ENCODE measurements around the gene ETS2.

DNA sequence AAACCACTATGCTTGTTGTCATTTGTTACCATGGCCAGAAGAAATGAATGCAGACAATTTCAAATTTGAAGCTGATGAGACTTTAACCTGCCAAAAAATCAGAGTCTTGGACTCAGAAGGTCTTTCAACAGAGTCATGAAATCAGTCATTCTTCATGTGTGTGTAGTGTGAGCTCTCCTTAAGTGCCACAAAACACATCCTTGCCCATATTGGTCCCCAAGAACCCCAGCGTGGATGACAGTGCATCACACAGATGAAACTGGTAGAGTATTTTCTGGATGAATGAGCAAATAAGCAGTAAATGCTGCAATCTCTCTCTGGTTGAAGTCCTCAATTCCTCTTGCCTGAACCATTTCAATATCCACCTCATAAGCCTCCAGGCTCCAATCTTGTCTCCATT is 28.7 kb upstream of the ETS2 start:
- TF ChIP-seq, protein P1, sequence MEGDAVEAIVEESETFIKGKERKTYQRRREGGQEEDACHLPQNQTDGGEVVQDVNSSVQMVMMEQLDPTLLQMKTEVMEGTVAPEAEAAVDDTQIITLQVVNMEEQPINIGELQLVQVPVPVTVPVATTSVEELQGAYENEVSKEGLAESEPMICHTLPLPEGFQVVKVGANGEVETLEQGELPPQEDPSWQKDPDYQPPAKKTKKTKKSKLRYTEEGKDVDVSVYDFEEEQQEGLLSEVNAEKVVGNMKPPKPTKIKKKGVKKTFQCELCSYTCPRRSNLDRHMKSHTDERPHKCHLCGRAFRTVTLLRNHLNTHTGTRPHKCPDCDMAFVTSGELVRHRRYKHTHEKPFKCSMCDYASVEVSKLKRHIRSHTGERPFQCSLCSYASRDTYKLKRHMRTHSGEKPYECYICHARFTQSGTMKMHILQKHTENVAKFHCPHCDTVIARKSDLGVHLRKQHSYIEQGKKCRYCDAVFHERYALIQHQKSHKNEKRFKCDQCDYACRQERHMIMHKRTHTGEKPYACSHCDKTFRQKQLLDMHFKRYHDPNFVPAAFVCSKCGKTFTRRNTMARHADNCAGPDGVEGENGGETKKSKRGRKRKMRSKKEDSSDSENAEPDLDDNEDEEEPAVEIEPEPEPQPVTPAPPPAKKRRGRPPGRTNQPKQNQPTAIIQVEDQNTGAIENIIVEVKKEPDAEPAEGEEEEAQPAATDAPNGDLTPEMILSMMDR (IDR thresholded peaks at IDR 0.05; ENCODE audit: low read depth, low read length): no peak
- no peak for TF ChIP-seq EZH2phosphoT487 (IDR thresholded peaks at IDR 0.05; ENCODE audit: low read depth)
